Vagina (tissue), 2 donors: ENCODE data around the gene PTMA.

Source experiments
- POLR2A ChIP-seq, 2 donors: fragments of 450-650 bp; IDR thresholded peaks; one replicate each; pipeline ENCODE4 v1.6.1; 2017; ENCODE audit warnings: antibody characterized with exemption in 2 of 2, mild to moderate bottlenecking in 2 of 2, moderate library complexity in 2 of 2
- POLR2AphosphoS5 ChIP-seq, 2 donors: sonication (generic); formaldehyde crosslinking; IDR thresholded peaks; one replicate each; pipeline ENCODE4 v1.9.0; 2017; ENCODE audit warnings: antibody characterized with exemption in 2 of 2, mild to moderate bottlenecking in 2 of 2, low read depth in 1 of 2; ENCODE audit not compliant: insufficient read depth in 1 of 2
- TF ChIP-seq, protein P1 (sequence below), 3 experiments: fragments of 450-650 bp in 2 of 3; fragments of 200-600 bp in 1 of 3; sonication (generic) in 1 of 3; IDR thresholded peaks; one replicate each; pipeline ENCODE4 v1.5.1; 2017 to 2019; ENCODE audit warnings: antibody characterized with exemption in 3 of 3, mild to moderate bottlenecking in 2 of 3, moderate library complexity in 2 of 3

DNA sequence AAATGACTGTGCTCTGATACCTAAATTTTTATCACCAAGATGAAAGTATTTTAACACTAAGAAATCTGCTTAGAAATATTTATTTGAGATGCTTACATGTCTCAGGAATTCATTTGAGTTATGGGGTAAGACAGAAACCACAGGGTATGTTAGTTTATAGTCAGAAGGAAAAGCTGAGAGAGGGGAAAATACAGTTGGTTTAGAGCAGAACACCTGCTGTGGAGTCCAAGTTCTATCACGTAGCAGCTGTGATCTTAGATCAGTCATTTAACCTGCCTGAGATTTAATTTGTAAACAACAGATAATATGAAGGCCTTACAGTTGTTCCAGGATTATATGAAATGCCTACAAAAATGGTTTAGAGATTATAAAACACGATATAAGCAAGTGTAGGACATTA is 43.7 kb downstream of the PTMA start:
- TF ChIP-seq POLR2A (IDR thresholded peaks at IDR 0.05), result no peak
- no peak for TF ChIP-seq POLR2AphosphoS5 (IDR thresholded peaks at IDR 0.05; ENCODE audit: insufficient read depth in 1 of 2, low read depth in 1 of 2)
- TF ChIP-seq, protein P1, sequence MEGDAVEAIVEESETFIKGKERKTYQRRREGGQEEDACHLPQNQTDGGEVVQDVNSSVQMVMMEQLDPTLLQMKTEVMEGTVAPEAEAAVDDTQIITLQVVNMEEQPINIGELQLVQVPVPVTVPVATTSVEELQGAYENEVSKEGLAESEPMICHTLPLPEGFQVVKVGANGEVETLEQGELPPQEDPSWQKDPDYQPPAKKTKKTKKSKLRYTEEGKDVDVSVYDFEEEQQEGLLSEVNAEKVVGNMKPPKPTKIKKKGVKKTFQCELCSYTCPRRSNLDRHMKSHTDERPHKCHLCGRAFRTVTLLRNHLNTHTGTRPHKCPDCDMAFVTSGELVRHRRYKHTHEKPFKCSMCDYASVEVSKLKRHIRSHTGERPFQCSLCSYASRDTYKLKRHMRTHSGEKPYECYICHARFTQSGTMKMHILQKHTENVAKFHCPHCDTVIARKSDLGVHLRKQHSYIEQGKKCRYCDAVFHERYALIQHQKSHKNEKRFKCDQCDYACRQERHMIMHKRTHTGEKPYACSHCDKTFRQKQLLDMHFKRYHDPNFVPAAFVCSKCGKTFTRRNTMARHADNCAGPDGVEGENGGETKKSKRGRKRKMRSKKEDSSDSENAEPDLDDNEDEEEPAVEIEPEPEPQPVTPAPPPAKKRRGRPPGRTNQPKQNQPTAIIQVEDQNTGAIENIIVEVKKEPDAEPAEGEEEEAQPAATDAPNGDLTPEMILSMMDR (IDR thresholded peaks at IDR 0.05), result no peak
